ENCODE measurements around the gene FAM131C. TPM values are rescaled to one million over a fixed set of nuclear protein-coding genes. Genes with fewer than 3 reads are reported as not detected.
"Not testable (repeated sequence)": the region's sequence is repeated elsewhere in the genome, so short reads cannot be mapped to it uniquely, and the experiment has no call there.

Gene FAM131C
- polyA plus RNA-seq, 3 donors: not detected

- Mint-ChIP-seq H3K27me3 (ENCODE audit: low read depth in 3 of 3) (peaks cover 4 to 14% (median 7%) of the 10 kb centered on the region in 3 donors), H3K9me3 (peaks cover 0 to 1% (median 0%) of the 10 kb centered on the region in 7 donors), H3K4me3 (no peak within 1 kb of the TSS), H3K27ac (no peak within 1 kb of the TSS), H3K36me3 (no peaks in the 10 kb centered on the region), H3K4me1 (peaks cover under 1% of the 10 kb centered on the region)
- H3K4me1 ChIP-seq (ENCODE audit: control insufficient read depth in 1 of 2, insufficient read depth in 2 of 2, low read length in 2 of 2): peaks cover under 1 to 3% of the 10 kb centered on the region in 2 donors
- no peak within 1 kb of the TSS for H3K9ac ChIP-seq (ENCODE audit: insufficient read depth, low read length, poor library complexity, severe bottlenecking)
- DNase-seq: no peak
- H3K79me2 ChIP-seq (ENCODE audit: insufficient read depth, low read length): no peaks in the 10 kb centered on the region
- H3K27ac ChIP-seq (ENCODE audit: low read depth in 1 of 2, low read length in 2 of 2): no peak within 1 kb of the TSS
- no peak within 1 kb of the TSS for H2AFZ ChIP-seq (ENCODE audit: insufficient read depth, low read depth, low read length, poor library complexity, severe bottlenecking)
- H3K36me3 ChIP-seq (replicated peaks in 1 of 2; ENCODE audit: control insufficient read depth in 1 of 2, insufficient read depth in 2 of 2, low read length in 2 of 2): no peaks in the 10 kb centered on the region
- no peaks in the 10 kb centered on the region for H4K20me1 ChIP-seq (ENCODE audit: insufficient read depth, low read length)
- no peak within 1 kb of the TSS for H3K4me3 ChIP-seq (replicated peaks in 1 of 3; ENCODE audit: low read depth in 2 of 3, low read length in 3 of 3)
- intact Hi-C loops (cut with micrococcal nuclease): no loop called here
- H3K4me2 ChIP-seq (replicated peaks; ENCODE audit: extremely low read depth, low read length, poor library complexity, severe bottlenecking): no peak within 1 kb of the TSS
- TF ChIP-seq CTCF (IDR thresholded peaks at IDR 0.05): no peak
- no peaks in the 10 kb centered on the region for H3K9me3 ChIP-seq (replicated peaks in 1 of 2; ENCODE audit: control insufficient read depth in 1 of 2, insufficient read depth in 1 of 2, low read length in 2 of 2)
- H3K27me3 ChIP-seq (ENCODE audit: control insufficient read depth in 2 of 2, insufficient read depth in 2 of 2, low read length in 2 of 2): no peaks in the 10 kb centered on the region
- WGBS (ENCODE audit: insufficient coverage): 88% methylated on average over 6 of the region's 7 CpGs
These were observed 29.9 kb downstream of the FAM131C start, which contains the start of gene CLCNKB for GRCh38 chr1:16043521-16043920. Gene CLCNKB, plus strand, starts transcription at chr1:16043782. Its CDS starts 711 bp downstream, at chr1:16044493.

DNA sequence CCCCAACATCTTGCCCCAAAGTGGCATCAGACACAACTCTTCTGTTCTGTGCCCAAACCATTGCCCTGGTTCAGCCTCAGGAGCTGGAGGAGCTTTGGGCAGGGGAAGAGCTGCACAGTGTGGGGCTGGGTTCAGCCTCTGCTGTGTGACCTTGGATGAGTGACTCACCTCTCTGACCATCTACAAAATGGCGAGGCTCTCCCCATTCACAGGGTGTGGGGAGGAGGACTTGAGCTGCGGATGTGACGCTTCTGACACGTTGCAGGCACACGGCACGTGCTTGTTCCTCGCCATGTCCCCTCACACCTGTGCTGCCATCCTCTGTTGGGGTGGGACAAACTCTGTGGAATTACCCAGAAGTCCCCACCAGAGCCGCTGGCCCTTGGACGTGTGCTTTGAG lies 30.8 kb downstream of the FAM131C start:
- H3K4me1 ChIP-seq (ENCODE audit: control insufficient read depth in 1 of 2, insufficient read depth in 2 of 2, low read length in 2 of 2); H2AFZ ChIP-seq (ENCODE audit: insufficient read depth, low read depth, low read length, poor library complexity, severe bottlenecking); H3K27ac Mint-ChIP-seq; H3K4me3 Mint-ChIP-seq; H3K27ac ChIP-seq (ENCODE audit: low read depth in 1 of 2, low read length in 2 of 2); H3K9ac ChIP-seq (ENCODE audit: insufficient read depth, low read length, poor library complexity, severe bottlenecking); DNase-seq; H3K4me1 Mint-ChIP-seq; H4K20me1 ChIP-seq (ENCODE audit: insufficient read depth, low read length); H3K36me3 ChIP-seq (replicated peaks in 1 of 2; ENCODE audit: control insufficient read depth in 1 of 2, insufficient read depth in 2 of 2, low read length in 2 of 2); H3K79me2 ChIP-seq (ENCODE audit: insufficient read depth, low read length); H3K4me2 ChIP-seq (replicated peaks; ENCODE audit: extremely low read depth, low read length, poor library complexity, severe bottlenecking); H3K36me3 Mint-ChIP-seq; H3K9me3 Mint-ChIP-seq; intact Hi-C loops (cut with micrococcal nuclease); H3K27me3 ChIP-seq (ENCODE audit: control insufficient read depth in 2 of 2, insufficient read depth in 2 of 2, low read length in 2 of 2); H3K9me3 ChIP-seq (replicated peaks in 1 of 2; ENCODE audit: control insufficient read depth in 1 of 2, insufficient read depth in 1 of 2, low read length in 2 of 2); H3K4me3 ChIP-seq (replicated peaks in 1 of 3; ENCODE audit: low read depth in 2 of 3, low read length in 3 of 3): not testable (repeated sequence)
- peaks cover 6 to 10% (median 6%) of the 10 kb centered on the region in 3 donors for H3K27me3 Mint-ChIP-seq (ENCODE audit: low read depth in 3 of 3)
- WGBS (ENCODE audit: insufficient coverage): no CpG with 5 or more reads among the region's 9 CpGs

Data from CD14-positive monocyte (primary cell).